Measurements from ENCODE around the gene SLC25A21.

The SLC25A21 gene

DNA sequence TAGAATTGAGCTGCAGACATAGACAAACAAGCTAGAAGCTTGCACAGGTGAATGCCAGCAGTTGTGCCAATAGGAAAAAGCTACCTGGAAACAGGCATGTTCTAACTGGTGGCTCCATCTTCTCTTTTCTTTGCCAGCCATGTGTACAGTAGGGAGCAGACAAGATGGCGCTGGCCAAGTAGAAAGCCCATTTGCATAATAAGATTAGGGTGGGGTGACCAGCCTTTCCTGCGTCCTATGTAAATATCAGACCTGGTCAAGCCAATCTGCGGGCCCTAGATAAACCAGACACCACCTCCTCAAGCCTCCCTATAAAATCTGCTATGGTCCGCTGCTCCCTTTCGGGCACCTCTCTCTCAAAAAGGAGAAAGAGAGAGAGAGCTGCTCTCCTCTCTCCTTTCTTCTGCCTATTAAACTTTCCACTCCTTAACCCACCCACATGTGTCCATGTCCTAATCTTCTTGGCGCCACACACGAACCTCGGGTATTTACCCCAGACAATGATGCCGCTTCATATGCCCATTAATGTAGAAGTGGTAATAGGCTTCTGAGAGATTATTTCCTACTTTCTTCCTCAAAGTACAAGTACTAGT is 201.0 kb downstream of the SLC25A21 start:
- no peak for DNase-seq
- Mint-ChIP-seq H3K4me1 (no peaks in the 10 kb centered on the region), H3K27me3 (no peaks in the 10 kb centered on the region), H3K4me3 (no peak overlapping the region), H3K9me3 (no peaks in the 10 kb centered on the region), H3K36me3 (no peaks in the 10 kb centered on the region), H3K27ac (no peak overlapping the region)
- CTCF ChIA-PET = no interaction called here

DNA sequence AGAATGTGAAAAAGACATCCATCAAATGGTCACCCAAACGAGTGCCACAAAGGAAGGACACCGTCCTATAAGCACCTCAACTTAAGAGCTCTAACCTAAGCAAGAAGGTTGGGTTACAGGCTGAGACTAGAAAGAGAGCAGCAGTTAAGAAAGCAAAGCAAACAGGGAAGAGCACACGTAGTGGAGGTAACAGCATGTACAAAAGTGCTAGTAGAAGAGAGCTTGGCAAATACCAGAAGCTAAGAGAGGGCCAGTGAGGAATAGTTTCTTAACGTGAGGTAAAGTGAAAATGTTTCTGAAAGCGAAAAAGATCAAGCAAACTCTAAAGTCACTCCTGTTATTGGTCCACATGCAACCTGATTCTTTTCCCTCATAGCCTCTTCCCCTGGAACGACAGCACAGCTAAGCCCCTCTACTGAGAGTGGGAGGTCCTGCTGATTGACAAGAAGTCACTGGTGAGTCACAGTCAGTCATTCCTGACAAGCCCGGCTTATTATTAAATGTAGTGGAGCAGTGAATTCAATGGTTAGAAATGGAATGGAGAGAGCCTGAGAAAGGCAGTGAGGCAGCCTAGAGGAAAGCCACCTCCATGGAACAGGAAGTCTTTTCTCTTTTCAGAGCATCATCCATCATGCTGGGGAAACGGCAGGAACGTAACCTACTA is 204.4 kb downstream of the SLC25A21 start:
- Mint-ChIP-seq H3K4me1 (no peaks in the 10 kb centered on the region), H3K4me3 (no peak overlapping the region), H3K9me3 (no peaks in the 10 kb centered on the region), H3K27ac (no peak overlapping the region), H3K36me3 (no peaks in the 10 kb centered on the region), H3K27me3 (no peaks in the 10 kb centered on the region)
- no peak for DNase-seq
- CTCF ChIA-PET = no interaction called here

DNA sequence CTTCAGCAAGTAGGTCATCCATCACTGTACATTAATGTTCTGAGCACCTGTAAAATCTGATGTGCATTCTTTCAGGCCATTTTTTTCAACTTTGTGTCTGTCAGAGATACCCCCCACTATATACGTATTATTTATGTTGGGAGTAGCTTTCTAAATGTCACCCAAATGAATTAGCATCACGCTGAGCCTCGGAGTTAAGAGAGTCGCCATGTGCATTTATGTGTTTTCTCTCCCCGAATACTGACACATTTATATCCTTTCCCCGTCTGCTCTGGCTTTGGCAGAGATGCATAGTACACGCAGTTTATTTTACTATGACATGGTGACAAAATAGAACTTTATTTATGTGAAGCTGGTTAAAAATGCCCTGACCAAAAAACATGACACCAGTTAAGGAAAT is 216.4 kb downstream of the SLC25A21 start:
- DNase-seq = no peak
- Mint-ChIP-seq H3K36me3 (no peaks in the 10 kb centered on the region), H3K9me3 (no peaks in the 10 kb centered on the region), H3K4me1 (no peaks in the 10 kb centered on the region), H3K27ac (no peak overlapping the region), H3K27me3 (no peaks in the 10 kb centered on the region), H3K4me3 (no peak overlapping the region)
- CTCF ChIA-PET = no interaction called here

DNA sequence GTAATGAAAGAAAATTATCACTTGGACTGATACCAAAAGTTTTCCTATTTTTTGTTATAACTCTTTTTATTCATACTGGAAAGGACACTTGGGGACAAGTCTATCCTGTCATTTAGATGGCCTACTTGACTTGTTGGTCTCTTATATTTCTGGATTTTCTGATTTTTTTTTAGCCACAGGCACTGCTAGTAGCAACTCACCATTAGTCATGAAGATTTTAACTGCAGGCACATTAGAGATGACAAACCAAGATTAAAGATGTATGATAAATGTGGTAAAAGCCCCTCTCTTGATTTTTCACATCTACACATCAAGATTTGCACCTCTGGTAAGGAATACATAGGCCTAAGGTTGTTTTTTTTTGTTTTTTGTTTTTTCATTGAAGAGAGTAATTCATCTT is 217.0 kb downstream of the SLC25A21 start:
- DNase-seq = no peak
- Mint-ChIP-seq H3K36me3 (no peaks in the 10 kb centered on the region), H3K4me3 (no peak overlapping the region), H3K4me1 (no peaks in the 10 kb centered on the region), H3K27me3 (no peaks in the 10 kb centered on the region), H3K9me3 (no peaks in the 10 kb centered on the region), H3K27ac (no peak overlapping the region)
- CTCF ChIA-PET = no interaction called here

DNA sequence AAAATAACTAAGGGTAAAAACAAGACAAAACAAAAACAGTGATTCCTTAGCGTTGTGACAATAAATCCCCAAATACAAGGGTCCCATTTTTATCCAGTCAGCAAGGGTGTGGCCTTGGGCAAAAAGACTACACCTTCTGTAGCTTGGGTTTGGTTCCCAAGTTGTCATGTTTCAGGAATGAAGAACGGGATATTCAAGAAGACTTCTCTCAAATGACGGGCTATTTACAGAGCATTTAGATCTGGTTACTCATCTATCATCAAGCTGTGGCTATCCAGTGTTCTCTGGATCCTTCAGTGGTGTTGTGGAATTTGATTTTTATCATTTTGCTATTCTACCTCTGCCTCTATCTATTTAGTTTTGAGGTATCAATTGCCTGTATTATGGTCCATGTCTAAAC is 219.7 kb downstream of the SLC25A21 start:
- Mint-ChIP-seq H3K36me3 (no peaks in the 10 kb centered on the region), H3K4me3 (no peak overlapping the region), H3K9me3 (no peaks in the 10 kb centered on the region), H3K27ac (no peak overlapping the region), H3K27me3 (no peaks in the 10 kb centered on the region), H3K4me1 (no peaks in the 10 kb centered on the region)
- CTCF ChIA-PET = no interaction called here
- no peak for DNase-seq

DNA sequence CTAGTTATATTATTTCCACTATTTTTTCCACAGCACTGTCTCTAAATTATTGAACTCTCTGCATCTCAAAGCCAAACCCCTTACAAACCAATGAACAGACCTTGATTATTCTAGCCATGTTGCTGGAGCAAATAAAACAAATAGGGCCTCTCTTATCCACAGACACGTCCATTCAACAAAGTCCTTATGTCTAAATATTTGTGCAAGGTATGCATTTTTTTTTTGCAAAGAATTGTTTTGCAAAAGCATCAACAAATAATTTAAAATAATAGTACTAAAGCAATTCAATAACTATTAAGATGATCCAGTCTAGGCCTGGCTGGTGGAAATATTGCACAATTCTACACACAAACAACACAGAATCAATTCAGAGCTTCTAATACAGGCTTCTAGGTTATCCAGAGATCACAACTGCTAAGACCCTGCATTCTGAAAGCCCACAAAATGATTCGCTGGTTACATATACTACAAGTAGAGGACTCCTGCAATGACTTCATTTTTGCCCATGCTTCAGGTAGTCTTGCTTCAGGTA is 221.0 kb downstream of the SLC25A21 start:
- Mint-ChIP-seq H3K27me3 (no peaks in the 10 kb centered on the region), H3K27ac (no peak overlapping the region), H3K4me3 (no peak overlapping the region), H3K9me3 (no peaks in the 10 kb centered on the region), H3K4me1 (no peaks in the 10 kb centered on the region), H3K36me3 (no peaks in the 10 kb centered on the region)
- no peak for DNase-seq
- CTCF ChIA-PET = no interaction called here

DNA sequence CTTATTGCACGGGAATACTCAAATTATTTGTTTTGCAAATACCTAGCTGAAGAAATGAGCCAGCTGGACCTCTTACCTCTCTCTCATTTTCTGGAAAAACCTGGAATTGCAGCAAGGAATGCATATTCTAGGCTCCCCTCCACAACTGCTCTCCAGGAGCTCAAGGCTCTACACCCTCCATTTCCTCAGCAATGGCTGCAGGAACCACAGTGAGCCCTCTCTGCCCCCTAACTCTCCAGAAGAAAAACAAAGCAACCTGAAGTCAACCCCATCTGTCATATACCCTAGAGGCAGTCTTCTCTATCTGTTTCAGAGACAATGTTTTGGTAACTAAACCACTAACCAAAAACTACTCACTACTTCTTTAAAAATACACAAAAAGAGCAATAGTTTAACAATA is 221.6 kb downstream of the SLC25A21 start:
- no peaks in the 10 kb centered on the region for H3K9me3 Mint-ChIP-seq
- CTCF ChIA-PET = no interaction called here
- no peak overlapping the region for H3K27ac Mint-ChIP-seq
- no peaks in the 10 kb centered on the region for H3K4me1 Mint-ChIP-seq
- no peaks in the 10 kb centered on the region for H3K36me3 Mint-ChIP-seq
- no peak overlapping the region for H3K4me3 Mint-ChIP-seq
- H3K27me3 Mint-ChIP-seq = no peaks in the 10 kb centered on the region
- no peak for DNase-seq

DNA sequence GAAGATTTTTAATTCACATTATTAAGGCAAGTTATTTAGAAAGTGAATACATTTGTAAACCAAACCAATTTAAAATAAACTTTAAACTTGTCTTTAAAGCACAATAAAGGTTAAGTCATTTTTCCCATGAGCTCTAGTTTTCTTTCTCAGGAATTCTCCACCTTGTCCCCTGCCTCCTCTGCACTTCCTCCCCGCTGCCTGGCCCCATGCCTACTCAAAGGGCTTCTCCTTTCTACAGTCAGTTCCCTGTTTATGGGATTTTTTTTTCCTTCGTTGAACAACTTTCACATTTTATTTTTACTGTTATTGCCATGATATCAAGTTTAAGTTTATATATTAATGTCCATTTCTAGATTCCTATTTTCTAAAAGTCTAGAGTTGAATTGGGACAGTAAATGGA is 223.0 kb downstream of the SLC25A21 start:
- H3K27me3 Mint-ChIP-seq = no peaks in the 10 kb centered on the region
- no peaks in the 10 kb centered on the region for H3K36me3 Mint-ChIP-seq
- no peaks in the 10 kb centered on the region for H3K4me1 Mint-ChIP-seq
- H3K9me3 Mint-ChIP-seq = no peaks in the 10 kb centered on the region
- no peak for DNase-seq
- no peak overlapping the region for H3K4me3 Mint-ChIP-seq
- CTCF ChIA-PET = no interaction called here
- H3K27ac Mint-ChIP-seq = no peak overlapping the region

DNA sequence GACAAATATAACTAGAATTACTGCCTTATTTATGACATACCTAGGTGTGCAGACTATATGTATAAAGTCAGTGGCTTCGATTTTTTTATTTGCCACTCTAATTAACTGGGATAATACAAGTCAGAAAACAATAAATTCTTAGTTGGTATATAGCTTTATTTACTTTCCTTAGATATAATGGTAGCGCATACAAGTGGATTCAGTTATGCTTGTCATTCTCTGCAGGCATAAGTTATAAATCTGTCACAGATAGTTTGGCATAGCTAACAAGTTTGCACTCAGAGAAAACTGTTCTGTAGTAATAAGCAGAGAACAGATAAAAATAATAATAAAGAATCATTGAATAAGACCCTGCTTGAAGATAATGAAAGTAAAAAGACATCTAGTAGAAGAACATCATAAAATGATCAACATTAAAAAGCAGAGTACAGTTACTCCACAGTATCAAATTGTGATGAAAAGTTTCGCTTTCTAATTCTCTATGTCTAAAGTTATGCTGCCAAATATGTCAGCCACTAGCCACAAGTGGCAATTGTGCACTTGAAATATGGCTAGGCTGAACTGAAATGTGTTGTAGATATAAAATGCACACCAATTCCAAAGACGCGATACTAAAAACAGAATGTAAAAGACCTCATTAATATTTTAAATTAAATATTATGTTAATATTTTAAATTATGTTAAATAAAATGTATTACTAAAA is 224.1 kb downstream of the SLC25A21 start:
- H3K27me3 Mint-ChIP-seq = no peaks in the 10 kb centered on the region
- no peaks in the 10 kb centered on the region for H3K36me3 Mint-ChIP-seq
- H3K27ac Mint-ChIP-seq = no peak overlapping the region
- DNase-seq = no peak
- no peaks in the 10 kb centered on the region for H3K9me3 Mint-ChIP-seq
- H3K4me3 Mint-ChIP-seq = no peak overlapping the region
- no peaks in the 10 kb centered on the region for H3K4me1 Mint-ChIP-seq
- CTCF ChIA-PET = no interaction called here

DNA sequence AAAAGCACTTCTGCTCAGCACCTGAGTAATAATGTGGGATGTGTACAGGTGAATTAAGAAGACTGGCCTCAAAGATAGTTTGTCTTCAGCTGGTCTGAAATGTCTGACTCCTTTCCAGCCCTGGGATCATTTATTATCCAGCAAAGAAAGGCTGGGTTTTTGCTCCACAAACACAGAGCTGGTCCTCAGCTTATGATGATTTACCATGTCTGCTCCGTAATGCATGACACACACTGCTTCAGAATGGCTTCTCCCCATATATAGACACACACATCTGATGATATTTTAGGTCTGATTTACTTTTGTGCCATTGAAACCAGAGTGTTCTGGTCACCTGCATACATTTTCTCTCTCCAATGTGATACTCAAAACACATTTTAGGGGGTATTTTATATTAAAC is 225.0 kb downstream of the SLC25A21 start:
- Mint-ChIP-seq H3K27ac (no peak overlapping the region), H3K9me3 (no peaks in the 10 kb centered on the region), H3K27me3 (no peaks in the 10 kb centered on the region), H3K4me3 (no peak overlapping the region), H3K36me3 (no peaks in the 10 kb centered on the region), H3K4me1 (no peaks in the 10 kb centered on the region)
- no peak for DNase-seq
- CTCF ChIA-PET = no interaction called here

DNA sequence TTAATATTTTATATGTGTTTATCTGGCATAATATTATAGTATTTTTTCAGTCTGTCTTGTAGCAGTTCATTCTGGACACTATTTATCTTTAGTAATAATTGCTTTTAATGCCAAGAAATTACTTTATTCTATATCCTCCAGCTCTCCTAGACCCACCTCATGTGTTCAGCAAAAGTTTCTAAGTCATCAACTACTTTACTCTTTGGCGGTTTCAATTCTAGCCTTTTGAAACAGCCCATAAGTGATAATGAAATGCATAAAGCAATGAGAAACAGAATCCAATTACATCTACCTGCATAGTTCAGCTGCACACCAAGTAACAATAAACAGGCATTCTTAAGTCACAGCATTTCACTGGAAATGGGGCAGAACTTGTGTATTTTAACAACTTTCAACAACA is 225.5 kb downstream of the SLC25A21 start:
- CTCF ChIA-PET = no interaction called here

DNA sequence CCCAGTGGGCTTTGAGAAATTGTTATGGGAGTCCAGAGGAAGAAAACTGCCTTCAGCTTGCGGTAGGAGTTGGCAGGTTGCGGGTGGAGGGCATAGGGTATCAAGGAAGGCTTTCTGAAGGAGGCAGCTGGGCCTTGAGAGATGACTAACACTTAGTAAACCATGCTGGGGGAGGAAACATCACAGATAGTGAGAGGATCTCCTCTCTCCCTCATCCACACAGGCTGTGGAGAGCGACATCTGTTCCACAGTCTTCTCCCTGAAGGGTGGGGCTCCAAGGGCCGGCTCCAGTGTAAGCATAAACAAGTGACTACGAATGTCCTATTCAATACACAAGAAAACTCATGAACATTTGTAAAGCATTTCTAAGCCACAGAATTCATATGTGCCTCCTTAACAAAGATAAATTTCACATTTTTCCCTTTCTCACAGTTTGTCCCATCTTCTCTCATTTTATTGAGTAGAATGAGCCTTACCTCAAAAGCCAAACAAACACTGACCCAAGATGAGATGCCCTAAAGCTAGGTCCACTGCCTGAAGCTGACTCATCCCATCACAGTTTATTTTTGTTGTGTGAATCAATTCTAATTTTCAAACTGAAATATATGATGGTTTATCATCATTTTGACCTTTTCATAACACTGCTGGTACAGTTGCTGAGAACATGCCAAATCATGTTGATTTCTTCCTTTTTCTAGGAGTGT is 227.9 kb downstream of the SLC25A21 start:
- Mint-ChIP-seq H3K4me1 (no peaks in the 10 kb centered on the region), H3K9me3 (no peaks in the 10 kb centered on the region), H3K27ac (no peak overlapping the region), H3K4me3 (no peak overlapping the region), H3K36me3 (no peaks in the 10 kb centered on the region), H3K27me3 (no peaks in the 10 kb centered on the region)
- DNase-seq = no peak
- CTCF ChIA-PET = interaction anchor here (1.7 kb wide), 1 partner anchor 13 kb away, joined by 3 read pairs; no protein-coding TSS in a partner anchor

More for the DNA sequence above, 225.5 kb downstream of the SLC25A21 start:
- H3K27me3 Mint-ChIP-seq = no peaks in the 10 kb centered on the region
- H3K27ac Mint-ChIP-seq = no peak overlapping the region
- H3K36me3 Mint-ChIP-seq = no peaks in the 10 kb centered on the region
- no peaks in the 10 kb centered on the region for H3K9me3 Mint-ChIP-seq
- no peak for DNase-seq
- no peak overlapping the region for H3K4me3 Mint-ChIP-seq
- H3K4me1 Mint-ChIP-seq = no peaks in the 10 kb centered on the region

DNA sequence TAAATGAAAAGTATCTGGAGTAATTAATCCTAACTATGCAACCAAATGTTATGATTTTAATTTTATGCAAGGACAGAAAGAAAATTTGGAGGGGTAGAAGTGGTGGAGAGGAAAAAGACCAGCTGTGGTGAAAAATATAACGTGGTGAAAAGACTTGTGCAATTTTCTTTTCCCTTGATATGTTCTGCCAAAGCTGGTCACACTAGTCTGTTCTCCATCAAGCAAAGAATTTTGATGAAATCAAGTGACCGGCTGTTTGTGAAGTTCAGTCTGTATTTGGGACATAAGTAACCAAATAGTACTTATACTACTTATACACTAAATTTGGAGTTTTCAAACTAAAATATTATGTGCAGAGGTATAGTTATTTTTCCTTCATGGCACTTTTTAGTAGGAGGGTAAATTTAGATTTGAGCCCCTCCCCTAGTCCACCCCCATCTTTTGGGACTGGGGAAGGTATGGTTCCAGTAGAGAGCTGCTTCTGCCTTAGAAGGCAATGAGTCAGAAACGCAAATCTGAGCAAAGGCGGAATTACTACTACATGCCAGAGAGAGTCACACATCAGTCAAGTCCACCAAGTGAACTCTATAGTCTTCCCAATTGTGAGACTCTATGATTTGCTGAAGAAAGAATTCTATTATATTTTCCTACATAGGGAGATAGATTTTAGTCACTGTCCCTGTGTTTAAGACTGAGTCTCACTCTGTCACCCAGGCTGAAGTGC is 229.7 kb downstream of the SLC25A21 start:
- Mint-ChIP-seq H3K4me1 (no peaks in the 10 kb centered on the region), H3K4me3 (no peak overlapping the region), H3K36me3 (no peaks in the 10 kb centered on the region), H3K27ac (no peak overlapping the region), H3K9me3 (no peaks in the 10 kb centered on the region), H3K27me3 (no peaks in the 10 kb centered on the region)
- CTCF ChIA-PET = interaction anchor here (0.9 to 1.8 kb wide), 5 partner anchors 9 to 389 kb away, joined by 3 to 7 read pairs (median 3); no protein-coding TSS in a partner anchor
- no peak for DNase-seq
